HuH-7 (cell line): ENCODE data around the gene SORCS3.

Experiments used
- DNase-seq: peaks from one replicate; pipeline ENCODE4 v3.0.0; 2011; ENCODE audit warnings: low spot score

The SORCS3 gene

DNA sequence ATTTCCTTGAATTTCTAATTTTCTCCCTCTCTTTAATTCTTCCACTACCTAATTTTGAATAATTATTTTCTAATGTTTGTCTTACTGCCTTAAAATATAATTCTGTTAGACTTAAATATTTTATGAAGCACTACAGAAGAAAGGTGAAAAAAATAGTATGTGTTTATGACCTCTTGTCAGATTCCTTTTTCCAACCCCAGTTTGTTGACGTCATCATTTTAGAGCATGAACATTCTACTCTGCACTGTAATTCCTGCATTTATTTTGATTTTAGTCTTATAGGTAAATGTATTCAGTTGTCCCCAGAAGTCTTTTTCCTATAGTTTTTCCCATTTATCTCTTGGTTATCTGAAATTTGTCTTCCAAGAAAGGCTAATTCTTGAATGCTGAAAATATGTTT, 468.1 kb downstream of the SORCS3 start:
- DNase-seq: no peak

DNA sequence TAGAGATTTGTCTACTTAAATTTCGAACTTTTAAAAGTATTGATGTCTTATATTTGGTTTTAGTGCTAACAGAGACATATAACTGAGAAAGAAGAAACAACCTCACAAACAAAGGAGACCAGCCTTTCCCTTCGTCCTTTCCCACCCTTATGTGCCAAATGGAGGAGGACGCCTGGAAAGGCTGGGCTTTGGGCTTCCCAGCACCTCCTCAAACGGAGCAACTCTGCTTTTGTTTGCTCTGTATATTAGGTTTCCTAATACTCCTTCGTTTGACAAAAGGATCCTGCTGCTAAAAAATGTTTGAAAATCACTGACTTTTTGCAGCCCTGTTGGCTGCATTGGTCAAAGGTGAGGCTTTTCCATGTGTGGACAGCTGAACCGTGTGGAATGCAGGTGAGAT, 471.8 kb downstream of the SORCS3 start:
- DNase-seq: no peak

DNA sequence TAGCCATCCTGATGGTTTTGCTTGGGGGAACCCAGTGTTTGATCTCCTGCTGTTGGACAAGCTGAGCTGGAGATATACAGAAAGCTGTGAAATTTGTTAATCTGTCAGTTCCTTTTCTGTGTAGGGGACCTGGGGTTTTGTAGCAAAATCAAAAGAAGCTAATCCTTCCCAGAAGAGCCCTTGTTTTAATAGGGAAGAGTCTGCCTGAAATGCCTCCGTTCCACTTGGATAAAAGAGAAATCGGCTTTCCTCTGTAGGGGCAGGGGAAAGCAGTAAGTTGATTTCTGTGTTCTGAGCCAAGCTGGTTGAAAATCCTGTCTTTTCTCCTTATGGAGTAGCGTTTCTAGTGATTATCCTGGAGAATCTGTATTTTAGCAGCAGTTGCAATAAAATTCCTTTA, 472.6 kb downstream of the SORCS3 start:
- DNase-seq: no peak

DNA sequence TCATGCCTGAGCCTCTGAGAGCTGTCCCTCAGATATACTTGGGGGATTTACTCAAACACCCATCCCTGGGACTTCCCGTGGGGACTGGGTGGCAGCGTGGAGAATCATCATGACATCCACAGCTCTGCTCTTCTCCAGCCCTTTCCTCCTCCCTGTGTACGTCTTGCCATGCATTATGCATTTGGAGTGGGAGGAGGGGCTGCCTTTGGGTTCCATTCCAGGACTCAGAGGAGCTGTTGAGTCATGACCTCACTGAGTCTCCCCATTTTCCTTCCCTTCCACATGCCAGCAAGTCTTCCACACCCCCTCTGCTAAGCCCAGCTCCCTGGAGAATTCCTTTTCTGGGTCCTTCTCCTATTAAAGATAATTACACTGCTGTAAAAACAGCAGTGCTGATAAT, 480.7 kb downstream of the SORCS3 start:
- DNase-seq: no peak

DNA sequence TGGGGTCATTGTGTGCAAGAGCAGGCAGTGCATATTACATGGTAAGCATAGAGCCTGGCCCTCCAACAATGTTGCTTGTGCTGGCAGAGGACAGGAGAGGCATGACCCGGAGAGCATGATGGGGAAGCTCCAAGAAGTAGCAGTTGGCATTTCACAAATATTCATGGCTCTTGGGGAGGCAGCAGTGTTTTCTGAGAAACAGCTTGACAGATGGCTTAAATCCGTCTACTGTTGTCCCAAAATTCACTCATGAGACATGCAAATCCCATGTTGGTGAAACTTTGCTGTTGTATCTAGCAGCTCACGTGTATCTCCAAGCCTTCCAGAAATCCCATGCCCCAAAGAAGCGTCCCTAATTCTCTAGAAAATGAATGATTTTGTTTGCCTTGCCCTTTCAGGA, 487.0 kb downstream of the SORCS3 start:
- no peak for DNase-seq

DNA sequence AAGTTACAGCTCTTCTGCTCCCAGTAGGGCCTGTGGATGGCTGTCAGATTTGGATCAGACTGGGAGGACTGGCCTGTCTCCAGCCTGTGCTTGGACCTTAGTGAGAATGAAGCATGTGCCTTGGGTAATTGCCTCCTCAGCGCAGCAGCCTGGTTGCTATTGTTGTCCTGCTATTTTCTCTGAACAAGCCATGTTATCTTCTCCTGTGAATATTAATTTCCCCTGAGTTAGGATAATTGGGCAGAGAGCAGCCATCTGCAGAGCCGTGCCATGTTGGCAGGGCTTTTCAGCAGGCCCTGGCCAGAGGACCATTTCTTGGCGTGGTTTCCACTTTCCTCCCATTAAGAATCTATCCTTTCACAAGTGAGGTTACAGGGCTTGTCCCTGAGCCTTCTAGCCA, 497.3 kb downstream of the SORCS3 start:
- no peak for DNase-seq

DNA sequence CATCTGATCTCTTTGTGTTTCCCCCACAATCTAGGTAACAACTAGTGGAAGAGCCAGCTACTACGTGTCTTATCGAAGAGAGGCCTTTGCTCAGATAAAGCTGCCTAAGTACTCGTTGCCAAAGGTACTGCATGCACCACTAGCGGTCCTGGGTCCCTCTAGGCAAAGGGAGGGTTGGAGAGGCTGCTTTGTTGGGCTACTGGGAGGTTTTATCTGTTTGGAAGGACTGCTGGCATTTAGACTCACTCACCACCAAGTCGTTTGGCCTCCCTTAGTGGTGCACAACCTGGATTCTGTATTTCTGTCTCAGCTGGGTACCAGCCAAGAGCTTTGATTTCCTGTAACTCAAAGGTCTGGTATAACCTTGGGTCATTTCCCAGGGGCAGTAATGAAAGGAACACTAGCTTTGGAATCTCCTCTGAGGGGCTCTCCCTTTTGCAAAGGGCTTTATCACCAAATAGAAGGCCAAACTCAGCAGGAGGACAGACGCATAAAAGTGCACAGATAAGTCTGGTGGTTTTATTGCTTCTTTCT, 498.3 kb downstream of the SORCS3 start:
- DNase-seq: no peak

DNA sequence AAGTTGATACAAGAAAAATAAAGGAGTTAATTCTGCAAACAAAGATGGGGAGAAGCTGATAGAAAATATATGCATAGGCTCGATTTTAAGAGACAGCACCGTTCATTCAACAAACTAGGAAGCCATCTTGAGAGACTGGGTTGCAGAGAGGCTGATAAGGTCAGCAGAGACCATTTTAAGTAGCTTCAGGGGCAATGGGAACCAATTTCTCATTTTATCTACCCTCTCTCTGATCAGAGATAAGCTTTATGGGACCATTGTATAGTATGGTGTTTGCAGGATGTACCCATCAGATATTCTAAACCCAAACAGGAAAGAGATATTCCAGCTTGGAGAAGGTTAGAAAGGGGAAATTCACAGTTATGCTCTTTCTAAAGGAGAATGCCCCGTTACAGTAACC, 499.5 kb downstream of the SORCS3 start:
- DNase-seq: no peak

DNA sequence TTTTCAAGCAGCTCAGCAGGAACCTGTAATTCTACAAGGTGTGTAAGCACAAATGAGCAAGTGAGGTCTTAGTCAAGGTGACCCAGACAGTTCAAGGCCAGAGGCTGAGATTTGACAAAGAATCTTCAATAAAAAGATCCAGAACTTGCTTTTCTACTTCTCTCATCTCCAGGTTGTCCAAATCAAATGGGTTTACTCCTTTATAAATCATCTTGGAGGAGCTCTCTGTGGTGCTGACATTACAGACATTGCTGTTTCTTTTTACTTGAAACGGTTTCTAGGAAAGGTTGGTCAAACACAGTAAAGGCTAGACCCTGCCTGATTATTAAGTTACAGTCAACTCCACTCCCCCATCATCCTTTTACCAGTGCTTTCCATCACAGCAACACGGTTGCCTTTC, 504.6 kb downstream of the SORCS3 start:
- DNase-seq: no peak

DNA sequence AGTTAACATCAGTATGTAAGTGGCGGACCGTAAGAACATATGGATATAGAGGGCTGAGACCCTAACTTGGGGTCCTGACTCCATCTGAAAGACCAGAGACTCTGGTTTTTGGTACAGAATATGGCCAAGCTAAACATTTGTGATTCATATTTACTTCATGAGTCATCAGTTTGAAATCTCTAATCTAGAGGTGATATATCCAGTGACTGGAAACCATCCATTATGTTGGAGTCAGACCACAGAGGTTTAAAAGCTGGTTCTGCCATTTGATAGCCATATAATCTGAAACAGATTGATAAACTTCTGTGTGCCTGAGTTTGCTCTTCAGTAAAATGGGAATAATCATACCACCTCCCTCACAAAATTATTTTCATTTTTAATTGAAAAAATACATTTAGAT, 505.3 kb downstream of the SORCS3 start:
- no peak for DNase-seq

DNA sequence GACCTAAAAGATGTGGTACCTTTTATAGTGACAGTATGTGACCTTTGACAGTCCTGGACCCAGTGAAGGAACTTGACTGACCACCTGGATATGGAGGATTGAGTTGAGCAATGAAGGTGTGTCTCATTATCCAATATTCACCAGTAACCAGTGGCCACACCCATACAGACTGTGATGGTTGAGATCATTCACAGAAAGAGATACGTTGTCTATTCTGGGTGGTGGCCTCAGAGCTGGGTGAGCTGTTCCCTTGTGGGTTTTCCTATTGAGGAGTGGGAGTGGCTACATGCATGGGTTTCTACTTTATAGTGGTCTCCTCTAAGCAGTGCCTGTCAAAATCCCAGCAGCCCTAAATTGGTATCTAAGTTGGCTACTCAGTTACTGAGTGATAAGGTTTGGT, 507.4 kb downstream of the SORCS3 start:
- DNase-seq: no peak

DNA sequence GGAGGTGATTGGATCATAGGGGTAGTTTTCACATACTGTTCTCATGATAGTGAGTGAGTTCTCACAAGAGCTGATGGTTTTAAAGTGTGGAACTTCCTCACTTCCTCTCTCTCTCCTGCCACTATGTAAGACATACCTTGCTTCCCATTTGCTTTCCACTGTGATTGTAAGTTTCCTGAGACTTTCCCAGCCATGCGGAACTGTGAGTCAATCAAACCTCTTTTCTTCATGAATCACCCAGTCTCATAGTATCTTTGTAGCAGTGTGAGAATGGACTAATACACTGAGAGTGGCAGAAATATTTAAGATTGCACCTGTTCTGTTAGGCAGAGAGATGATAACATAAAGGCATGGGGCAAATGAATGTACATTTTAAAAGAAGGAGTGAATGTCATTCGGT, 507.8 kb downstream of the SORCS3 start:
- DNase-seq: no peak

DNA sequence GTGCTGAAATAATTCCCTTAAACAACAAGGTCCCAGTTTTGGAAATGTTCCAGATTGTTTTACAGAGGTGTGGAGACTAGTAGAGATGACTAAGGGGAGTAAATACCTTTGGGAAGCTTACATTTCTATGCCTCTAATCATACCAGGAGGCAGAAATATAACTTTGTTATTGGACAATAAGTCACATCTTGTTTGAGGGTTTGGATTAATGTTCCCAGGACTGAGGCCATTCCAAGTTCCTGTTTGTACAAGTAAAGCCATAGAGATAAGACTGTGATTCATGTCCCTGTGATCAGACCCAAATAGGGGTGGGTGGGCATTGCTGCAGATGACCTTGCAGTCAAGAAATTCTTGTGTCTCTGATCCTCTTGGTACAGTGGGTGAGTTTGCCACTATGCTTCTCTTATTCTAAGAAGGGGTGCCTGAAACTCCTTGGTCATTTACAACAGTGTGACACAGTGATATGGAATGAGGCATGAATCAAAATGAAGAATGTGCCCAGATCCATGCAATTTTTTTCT, 508.3 kb downstream of the SORCS3 start:
- DNase-seq: no peak

DNA sequence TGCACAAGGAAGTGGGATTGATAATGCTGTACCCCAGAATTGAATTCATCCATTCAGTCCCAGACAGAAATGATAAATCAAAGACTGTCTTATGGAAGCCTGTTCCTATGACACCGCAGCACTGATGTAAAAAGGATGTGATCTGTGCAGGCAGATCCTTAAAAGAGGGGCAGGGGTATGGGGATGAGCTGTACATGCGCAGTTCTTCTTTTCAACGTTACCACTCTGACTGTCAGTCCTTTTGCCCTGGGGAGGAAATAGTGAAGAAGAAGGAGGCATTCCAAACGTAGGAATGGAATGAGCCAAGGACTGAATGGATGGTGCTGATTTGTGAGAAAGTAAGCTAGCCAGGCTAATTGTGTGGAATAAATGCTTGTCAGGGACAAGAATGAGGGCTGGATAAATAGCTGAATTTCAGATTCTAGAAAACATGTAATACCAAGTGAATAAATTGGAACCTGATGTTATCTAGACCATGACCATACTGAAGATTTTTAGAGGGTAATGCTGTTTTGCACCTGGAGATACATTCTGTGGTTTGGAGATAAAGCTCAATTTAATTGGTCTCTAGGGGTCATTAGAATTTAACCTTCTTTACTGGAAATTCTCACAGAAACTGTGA, 509.3 kb downstream of the SORCS3 start:
- DNase-seq: no peak

DNA sequence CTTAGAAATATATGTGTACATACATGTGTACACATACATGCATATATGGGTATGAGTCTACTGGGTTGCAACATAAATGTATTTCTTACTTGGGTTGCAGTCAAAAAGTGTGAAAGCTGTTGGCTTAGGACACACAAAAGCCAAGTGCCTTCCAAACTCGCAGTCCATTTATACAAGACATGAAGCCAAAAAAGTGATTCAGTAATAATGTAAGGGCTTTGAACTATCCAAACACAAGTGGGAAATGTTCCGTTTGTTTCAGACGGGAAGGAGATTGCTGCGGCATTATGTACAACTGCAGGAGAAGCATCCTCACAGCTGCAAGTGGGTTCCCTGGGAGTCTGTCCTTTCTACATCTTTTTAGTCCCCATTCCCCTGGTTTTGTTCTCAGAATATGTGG, 513.6 kb downstream of the SORCS3 start:
- no peak for DNase-seq

DNA sequence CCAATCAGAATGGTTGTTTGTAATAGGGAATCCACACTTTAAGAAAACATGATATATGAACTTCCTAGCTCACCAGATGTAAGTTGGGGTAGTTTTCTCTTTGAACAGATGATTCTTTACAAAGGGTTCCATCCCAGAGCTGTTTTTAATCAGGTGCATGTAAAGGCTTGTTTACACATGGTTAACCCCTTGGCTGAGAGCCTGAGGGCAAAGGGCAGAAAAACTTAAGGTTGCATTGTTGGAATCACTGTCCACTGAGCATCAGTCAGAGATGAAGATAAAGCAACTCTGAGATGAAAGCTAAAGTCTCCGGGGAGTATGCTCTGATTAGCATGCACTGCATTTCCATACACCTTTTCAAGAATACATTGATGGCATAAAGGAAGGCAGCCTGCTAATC, 518.2 kb downstream of the SORCS3 start:
- no peak for DNase-seq

DNA sequence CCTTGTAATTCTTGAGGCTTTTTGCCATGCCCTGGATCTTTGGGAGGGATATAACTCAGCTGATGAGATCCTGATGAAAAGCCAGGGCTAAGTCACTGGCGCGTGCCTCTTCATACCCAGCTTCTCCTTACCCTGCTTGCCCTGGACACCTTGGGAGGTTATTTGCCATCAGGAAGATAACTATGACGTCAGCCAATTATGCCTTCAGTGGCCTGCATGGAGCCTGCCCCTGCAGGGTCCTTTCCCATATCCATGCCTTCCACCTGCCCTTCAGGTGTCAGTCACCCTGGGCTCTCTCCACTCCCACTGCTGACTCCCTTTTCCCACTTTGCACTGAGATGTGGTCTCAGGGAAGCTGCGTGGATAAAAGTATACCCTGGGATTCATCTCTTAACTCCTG, 520.1 kb downstream of the SORCS3 start:
- no peak for DNase-seq

DNA sequence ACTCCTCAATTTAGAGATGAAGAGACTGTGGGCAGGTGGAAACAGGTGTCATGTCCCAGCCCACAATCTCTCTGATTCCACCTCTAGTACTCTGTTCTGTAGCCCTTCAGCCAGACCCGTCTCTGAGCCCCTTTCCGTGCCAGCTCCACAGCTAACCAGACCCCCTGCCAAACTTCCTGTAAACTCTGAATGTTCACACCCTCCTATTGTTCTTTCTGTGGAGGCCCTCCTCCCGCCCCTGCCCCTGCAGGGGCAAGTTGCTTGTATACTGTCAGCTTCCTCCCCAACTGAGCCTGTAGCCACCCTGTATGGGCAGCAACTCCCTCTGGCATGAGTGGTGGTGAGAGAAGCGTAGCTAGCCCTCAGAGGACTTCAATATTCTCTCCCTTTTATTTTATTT, 520.7 kb downstream of the SORCS3 start:
- no peak for DNase-seq

DNA sequence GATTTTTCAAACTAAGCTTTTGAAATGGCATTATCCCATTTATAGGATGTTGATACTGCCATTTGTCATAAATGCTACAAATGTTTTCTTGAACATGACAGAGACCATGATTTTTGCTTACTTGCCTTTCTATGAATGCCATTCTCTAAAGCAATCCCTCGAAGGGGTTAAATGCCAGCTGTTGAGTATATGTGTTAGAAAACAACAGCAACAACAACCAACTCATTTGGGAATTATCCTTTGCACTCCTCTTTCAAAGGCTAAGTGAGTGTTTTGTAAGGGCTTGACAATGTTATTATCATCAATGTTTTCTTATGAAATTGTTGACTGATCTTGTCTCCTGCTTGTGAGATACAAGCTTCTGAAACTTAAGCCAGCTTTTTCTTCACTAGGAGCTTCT, 529.4 kb downstream of the SORCS3 start:
- no peak for DNase-seq

DNA sequence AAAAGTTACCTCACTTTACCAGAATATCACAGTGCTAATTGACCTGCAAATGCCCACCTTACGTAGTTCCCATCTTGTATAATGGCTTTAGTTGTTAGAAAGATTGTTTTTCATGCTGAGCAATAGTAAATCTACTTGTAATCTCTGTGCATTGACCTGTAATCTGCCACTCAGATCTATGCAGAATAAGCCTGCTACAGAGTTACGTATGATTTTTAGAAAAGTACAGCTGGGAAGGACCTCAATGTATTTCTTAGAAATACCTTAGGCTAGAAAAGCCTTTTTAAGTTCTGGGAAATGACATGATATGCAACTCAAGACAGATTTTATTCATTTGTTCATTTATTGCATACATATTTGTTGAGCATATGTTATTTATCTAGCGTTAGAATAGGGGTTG, 530.9 kb downstream of the SORCS3 start:
- no peak for DNase-seq

DNA sequence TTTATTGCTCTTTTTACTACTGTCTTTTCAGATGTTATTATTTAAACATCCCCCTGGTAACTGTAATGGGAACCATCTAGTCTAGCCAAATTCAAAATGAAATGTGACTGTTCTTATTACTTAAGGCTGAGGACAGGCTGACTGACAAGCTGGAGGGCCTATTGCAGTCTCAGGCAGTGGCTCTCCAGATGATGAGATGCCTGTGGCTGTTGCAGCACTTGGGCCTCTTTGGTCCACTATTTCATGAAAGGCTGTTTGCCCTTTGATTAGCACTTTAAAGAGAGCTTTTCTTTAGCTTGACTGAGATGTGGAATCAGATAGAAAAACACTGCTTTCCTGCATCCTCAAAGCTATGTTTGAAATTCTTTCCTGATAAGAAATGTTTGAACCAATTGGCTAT, 540.5 kb downstream of the SORCS3 start:
- DNase-seq: no peak

DNA sequence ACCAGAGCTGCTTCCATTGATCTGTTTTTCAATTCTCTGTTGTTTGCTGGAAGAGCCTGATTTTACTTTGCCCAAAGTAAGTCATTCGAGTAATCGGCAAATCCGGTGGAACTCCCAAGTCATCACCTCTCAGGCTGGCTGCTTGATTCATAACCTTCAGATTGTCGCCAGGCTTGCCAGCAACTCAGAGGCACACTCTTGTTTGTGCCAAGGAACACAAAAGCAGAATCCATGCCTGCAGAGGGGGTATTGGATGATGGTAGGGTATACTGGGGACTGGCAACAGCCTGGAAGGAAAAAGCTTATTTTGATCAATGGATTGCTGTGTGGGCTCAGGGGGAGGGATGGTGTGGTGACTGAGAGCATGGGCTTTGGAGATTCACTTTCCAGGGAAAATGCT, 542.4 kb downstream of the SORCS3 start:
- no peak for DNase-seq

DNA sequence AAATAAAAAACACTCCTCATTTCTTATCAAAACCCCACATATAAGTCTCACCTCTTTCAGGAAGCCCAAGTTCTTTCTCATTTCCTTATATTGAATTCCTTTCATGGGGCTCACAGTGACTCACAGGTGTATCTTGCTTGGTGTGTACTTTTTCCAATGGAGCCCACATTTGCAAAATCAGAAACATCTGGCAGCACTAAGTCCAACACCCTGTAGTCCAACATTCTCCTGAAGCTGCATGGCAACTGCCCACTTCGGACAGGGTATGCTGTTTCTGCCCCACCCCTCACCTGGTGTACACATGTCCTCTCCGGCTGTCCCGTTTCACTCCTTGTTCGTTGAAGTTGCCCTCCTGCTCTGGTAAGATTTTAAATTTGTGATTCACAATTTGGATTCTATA, 544.1 kb downstream of the SORCS3 start:
- no peak for DNase-seq

DNA sequence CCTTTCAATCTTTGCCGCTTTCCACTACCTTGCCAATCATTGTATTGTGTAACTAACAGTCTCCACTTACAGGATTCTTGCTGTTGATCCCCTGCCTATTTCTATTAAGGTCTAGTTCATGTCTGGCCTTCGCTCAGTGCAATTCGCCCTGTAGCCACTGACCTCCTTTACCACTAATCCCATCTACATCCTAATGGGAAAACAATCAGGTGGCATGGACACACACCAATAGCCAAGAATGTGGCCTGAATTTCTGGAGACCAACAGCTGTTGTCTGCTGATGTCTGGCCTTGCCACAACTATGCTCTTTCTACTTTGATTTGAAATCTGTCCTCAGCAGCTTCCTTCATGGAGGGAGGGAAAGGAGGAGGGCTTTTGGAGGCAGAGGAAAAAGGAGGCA, 546.2 kb downstream of the SORCS3 start:
- DNase-seq: no peak
